ENCODE data around the gene DYRK1A.

DYRK1A gene

DNA sequence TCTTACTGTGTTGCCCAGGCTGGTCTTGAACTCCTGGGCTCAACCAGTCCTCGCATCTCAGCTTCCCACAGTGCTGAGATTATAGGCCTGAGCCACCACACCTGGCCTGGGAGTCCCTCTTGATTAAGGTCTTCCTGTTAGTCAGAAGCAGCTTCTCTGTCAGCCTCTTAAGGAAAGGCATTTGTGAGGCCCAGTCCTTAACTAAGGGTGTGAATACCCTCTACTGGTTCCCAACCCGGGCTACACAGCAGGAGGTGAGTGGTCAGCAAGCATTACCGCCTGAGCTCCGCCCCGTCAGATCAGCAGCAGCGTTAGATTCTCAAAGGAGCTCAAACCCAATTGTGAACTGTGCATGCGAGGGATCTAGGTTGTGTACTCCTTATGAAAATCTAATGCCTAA, 117.2 kb downstream of the DYRK1A start:
- CTCF ChIA-PET, result no interaction called here
- H3K27ac ChIP-seq, result no peak overlapping the region

DNA sequence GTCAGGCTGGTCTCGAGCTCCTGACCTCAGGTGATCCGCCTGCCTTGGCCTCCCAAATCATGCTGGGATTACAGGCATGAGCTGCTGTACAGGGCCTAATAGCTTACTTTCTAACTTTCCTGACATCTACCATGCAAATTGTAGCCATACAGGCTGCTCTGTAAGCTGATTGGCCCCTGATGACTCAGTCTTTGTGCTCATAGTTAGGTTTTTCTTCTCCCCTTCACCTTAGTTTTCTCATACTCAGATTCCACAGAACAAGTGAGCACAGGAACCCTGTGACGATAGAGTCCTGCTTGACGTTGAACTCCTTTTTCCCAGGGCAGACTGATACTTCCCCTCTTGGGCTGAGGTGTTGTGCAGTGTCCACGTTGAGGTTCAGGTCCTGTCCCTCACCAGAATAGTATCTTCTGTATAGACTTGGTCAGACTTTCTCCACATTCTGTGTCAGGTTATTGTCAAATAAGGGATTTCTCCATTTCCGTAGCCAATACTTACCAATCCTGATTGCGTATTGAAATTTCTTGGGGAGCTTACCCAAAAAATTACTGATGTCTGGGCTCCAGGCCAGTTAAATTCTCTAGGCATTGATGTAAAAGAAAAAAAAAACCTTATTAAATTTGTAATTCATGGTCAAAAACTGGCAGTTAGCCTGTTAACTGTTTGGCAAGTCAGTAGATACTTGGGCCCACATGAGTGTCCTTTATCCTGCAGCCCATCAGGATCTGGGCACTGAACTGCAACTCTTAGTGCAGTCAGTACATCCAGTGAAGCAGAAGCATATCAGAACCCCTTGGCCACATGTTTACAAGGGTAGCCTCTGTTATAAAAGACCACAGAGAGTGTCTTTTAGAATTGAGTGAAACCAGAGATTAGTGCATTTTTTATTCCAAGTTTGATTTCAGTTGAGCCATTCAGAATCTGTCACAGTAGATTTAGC, 118.2 kb downstream of the DYRK1A start:
- TF ChIP-seq, protein P1, sequence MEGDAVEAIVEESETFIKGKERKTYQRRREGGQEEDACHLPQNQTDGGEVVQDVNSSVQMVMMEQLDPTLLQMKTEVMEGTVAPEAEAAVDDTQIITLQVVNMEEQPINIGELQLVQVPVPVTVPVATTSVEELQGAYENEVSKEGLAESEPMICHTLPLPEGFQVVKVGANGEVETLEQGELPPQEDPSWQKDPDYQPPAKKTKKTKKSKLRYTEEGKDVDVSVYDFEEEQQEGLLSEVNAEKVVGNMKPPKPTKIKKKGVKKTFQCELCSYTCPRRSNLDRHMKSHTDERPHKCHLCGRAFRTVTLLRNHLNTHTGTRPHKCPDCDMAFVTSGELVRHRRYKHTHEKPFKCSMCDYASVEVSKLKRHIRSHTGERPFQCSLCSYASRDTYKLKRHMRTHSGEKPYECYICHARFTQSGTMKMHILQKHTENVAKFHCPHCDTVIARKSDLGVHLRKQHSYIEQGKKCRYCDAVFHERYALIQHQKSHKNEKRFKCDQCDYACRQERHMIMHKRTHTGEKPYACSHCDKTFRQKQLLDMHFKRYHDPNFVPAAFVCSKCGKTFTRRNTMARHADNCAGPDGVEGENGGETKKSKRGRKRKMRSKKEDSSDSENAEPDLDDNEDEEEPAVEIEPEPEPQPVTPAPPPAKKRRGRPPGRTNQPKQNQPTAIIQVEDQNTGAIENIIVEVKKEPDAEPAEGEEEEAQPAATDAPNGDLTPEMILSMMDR (conservative IDR thresholded peaks at IDR 0.05; ENCODE audit: low read depth), result no peak
- H3K27ac ChIP-seq, result no peak overlapping the region
- ChIA-PET POLR2A (ENCODE audit: low non-redundant PET) (no interaction called here), CTCF (no interaction called here)
- DNase-seq (ENCODE audit: low spot score), result no peak

More for the DNA sequence above, 117.2 kb downstream of the DYRK1A start:
- POLR2A ChIA-PET (ENCODE audit: low non-redundant PET), result no interaction called here
- TF ChIP-seq, protein P1 (conservative IDR thresholded peaks at IDR 0.05; ENCODE audit: low read depth), result no peak
- no peak for DNase-seq (ENCODE audit: low spot score)

DNA sequence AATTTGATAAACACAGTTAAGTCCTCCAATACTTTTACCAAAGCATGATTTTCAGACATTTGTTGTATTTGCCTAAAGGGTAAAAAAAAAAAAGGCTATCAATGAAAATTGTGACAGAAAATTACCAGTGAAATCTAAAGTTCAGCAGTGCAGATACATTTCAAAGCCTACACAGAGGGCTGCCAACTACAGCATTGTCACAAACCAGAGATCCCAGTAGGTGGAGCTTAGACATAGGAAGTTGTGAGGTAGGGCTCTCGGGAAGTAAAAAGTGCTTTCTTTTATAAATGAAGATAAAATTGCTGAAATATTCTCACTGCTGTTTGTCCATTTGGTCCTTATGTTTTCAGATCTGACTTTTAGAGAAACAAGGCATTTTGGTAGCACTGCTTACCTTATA, 123.0 kb downstream of the DYRK1A start:
- POLR2A ChIA-PET (ENCODE audit: low non-redundant PET), result no interaction called here
- DNase-seq (ENCODE audit: low spot score), result no peak
- no peak overlapping the region for H3K27ac ChIP-seq
- TF ChIP-seq, protein P1 (conservative IDR thresholded peaks at IDR 0.05; ENCODE audit: low read depth), result no peak
- CTCF ChIA-PET, result interaction anchor here (0.6 to 0.7 kb wide), 2 partner anchors 26 to 150 kb away, joined by 3 to 5 read pairs; no protein-coding TSS in a partner anchor

DNA sequence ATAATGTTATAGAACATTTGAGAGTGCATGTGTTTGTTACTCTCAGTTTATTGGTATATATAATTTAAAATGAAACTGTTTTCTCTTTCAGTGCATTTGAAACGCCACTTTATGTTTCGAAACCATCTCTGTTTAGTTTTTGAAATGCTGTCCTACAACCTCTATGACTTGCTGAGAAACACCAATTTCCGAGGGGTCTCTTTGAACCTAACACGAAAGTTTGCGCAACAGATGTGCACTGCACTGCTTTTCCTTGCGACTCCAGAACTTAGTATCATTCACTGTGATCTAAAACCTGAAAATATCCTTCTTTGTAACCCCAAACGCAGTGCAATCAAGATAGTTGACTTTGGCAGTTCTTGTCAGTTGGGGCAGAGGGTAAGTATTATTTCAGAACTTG, 123.5 kb downstream of the DYRK1A start:
- TF ChIP-seq, protein P1 (conservative IDR thresholded peaks at IDR 0.05; ENCODE audit: low read depth), result no peak
- DNase-seq (ENCODE audit: low spot score), result no peak
- H3K27ac ChIP-seq, result no peak overlapping the region
- CTCF ChIA-PET, result interaction anchor here (0.7 kb wide), 1 partner anchor 151 kb away, joined by 5 read pairs; no protein-coding TSS in a partner anchor
- POLR2A ChIA-PET (ENCODE audit: low non-redundant PET), result no interaction called here

DNA sequence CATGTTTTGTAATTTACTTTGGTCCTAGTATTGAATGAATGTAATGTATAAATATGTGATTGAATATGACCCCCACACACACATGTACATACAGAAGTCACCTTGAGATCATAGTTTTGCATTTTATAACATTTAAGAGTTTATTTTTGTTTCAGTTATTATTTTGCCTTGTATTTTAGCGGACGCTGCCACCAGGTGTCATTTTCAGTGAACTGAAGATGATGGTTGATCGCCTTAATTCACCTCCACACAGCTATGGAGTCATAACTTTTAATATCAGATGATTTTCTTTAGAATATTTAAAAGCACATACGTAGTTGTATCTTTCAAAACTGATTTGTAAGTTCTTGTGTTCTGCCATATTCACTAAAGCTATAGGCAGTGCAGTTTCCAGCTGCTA, 130.4 kb downstream of the DYRK1A start:
- DNase-seq (ENCODE audit: low spot score), result no peak
- POLR2A ChIA-PET (ENCODE audit: low non-redundant PET), result no interaction called here
- no peak overlapping the region for H3K27ac ChIP-seq
- CTCF ChIA-PET, result interaction anchor here (0.7 kb wide), 2 partner anchors 69 to 1798 kb away, joined by 3 read pairs; no protein-coding TSS in a partner anchor
- TF ChIP-seq, protein P1 (conservative IDR thresholded peaks at IDR 0.05; ENCODE audit: low read depth), result peak; percentile 33; the same call in 1 of the 2 replicates

DNA sequence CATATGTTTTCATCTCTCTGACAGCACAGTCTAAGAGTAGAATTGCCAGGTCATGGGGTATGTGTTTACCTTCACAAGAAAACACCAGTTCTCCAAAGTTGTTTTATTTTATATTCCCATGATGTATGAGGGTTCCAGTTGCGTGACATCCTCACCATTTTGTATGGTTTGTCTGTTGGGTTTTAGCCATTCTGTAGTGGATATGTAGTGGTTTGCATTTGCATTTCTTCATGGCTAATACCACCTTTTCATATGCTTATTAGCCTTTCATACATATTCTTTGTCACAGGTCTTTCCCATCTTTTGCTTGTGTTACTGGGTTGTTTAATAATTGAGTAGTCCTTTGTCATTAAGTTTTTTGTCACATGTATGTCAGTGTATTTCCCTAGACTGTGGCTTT, 132.1 kb downstream of the DYRK1A start:
- ChIA-PET CTCF (no interaction called here), POLR2A (ENCODE audit: low non-redundant PET) (no interaction called here)
- TF ChIP-seq, protein P1 (conservative IDR thresholded peaks at IDR 0.05; ENCODE audit: low read depth), result no peak
- no peak overlapping the region for H3K27ac ChIP-seq
- DNase-seq (ENCODE audit: low spot score), result no peak

Measured in RWPE1 (cell line).